Mucosa of descending colon (tissue), 3 donors: ENCODE results near the gene FBXW4. TPM values are rescaled to one million over a fixed set of nuclear protein-coding genes. Genes with fewer than 3 reads are reported as not detected.

Experiments used
- ATAC-seq: fragments of 200-7000 bp; cut with Tn5 transposase; one replicate; pipeline ENCODE4 v1.9.1; 2020; ENCODE audit warnings: mild to moderate bottlenecking, moderate library complexity
- DNase-seq, 3 donors: peaks; one replicate each; pipeline ENCODE4 v3.0.0-alpha.2; 2020
- H3K36me3 ChIP-seq: fragments of 200-600 bp; one replicate; pipeline ENCODE4 v1.8.0; 2021; ENCODE audit warnings: low read depth, mild to moderate bottlenecking
- H3K4me1 ChIP-seq: fragments of 200-600 bp; one replicate; pipeline ENCODE4 v1.8.0; 2021; ENCODE audit warnings: low read depth, mild to moderate bottlenecking
- H3K4me3 ChIP-seq: fragments of 200-600 bp; one replicate; pipeline ENCODE4 v1.8.0; 2021; ENCODE audit warnings: mild to moderate bottlenecking
- H3K9me3 ChIP-seq: fragments of 200-600 bp; one replicate; pipeline ENCODE4 v1.8.0; 2021; ENCODE audit warnings: mild to moderate bottlenecking
- CTCF ChIP-seq: fragments of 200-600 bp; IDR thresholded peaks from one replicate; pipeline ENCODE4 v1.8.0; 2022; ENCODE audit warnings: antibody characterized with exemption, mild to moderate bottlenecking
- intact Hi-C, 2 donors: fragments of 100-400 bp; cut with DNase I in 1 of 2; cut with micrococcal nuclease in 1 of 2; formaldehyde crosslinking; loops; one replicate each; pipeline versions ENCODE4 v1.11.0 to v1.11.1; 2022; cut with DNase I, micrococcal nuclease
- total RNA-seq, 3 donors: library from RNA; stranded (reverse); fragmentation: NEBNext Ultra II Directional in 2 of 3; extraction: Animal tissue kit (Norgen Biotek cat#: 25700) in 2 of 3; gene quantifications; one replicate each; pipeline versions ENCODE4 v1.2.1 to v1.2.4, GENCODE V29; 2021 to 2023
- donor health status: DM: no; HTN: no; CAD: no; lungs with moderate emphysema.
- donor health status: DM: no; HTN: no; CAD: no.
- donor health status: DM: no; HTN: yes; CAD: no.

The FBXW4 gene
- total RNA-seq, 3 donors from 2014 or later = 57.3 to 126 (median 73.3) TPM

- Histone ChIP-seq H3K9me3 (peaks cover 6% of the 10 kb centered on the region), H3K4me1 (peaks cover 7% of the 10 kb centered on the region), H3K4me3 (no peak overlapping the region), H3K36me3 (no peaks in the 10 kb centered on the region)
- intact Hi-C loops = no loop called here
- ATAC-seq = no peak
- TF ChIP-seq CTCF = no peak
- no peak for DNase-seq
These were observed 119.9 kb downstream of the FBXW4 start for GRCh38 chr10:101575091-101575490.

DNA sequence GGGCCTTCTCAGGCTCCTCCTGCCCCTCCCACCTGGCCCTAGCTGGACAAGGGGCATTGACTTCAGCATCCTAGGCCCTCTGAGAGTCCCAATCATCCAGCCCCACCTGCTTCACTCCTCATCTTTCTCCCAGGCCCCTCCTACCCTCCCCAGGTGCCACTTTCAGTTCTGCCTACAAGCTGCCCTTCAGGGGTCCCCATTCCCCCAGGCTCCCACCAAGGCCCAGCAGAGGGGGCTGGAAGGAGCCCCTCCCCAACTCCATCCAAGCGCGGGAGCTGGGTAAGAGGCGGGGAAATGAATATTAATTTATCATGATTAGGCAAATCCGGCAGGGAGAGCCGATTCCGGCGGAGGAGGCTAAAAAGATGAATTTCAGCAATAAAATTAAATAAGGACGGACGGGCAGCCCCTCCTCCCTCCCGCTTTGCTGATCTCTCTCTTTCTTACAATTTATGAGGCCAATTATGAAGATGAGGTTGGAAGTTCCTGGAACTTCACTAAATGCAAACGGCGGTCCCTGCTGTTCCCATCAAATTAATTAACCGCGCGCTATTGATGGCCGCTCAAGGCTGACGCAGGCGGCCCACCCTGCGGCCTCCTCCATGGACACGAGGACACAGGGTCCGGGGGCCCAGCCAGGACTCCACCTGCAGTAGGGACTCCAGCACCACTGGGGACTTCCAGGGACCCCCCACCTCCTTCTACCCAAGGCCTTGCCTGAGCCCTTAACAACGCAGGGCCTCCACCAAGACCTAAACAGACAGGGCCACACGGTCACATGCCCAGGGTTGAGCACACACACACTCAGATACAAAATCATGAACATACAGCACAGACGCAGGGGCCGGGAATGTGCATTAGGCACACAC, 120.9 kb downstream of the FBXW4 start:
- ATAC-seq = no peak
- Histone ChIP-seq H3K36me3 (no peaks in the 10 kb centered on the region), H3K9me3 (peaks cover 6% of the 10 kb centered on the region), H3K4me1 (peaks cover 7% of the 10 kb centered on the region), H3K4me3 (no peak overlapping the region)
- intact Hi-C loops = loop anchor here in 1 of 2 donors (5.0 kb wide), 1 partner anchor 362 kb away; no protein-coding TSS in a partner anchor
- no peak for DNase-seq
- no peak for TF ChIP-seq CTCF

DNA sequence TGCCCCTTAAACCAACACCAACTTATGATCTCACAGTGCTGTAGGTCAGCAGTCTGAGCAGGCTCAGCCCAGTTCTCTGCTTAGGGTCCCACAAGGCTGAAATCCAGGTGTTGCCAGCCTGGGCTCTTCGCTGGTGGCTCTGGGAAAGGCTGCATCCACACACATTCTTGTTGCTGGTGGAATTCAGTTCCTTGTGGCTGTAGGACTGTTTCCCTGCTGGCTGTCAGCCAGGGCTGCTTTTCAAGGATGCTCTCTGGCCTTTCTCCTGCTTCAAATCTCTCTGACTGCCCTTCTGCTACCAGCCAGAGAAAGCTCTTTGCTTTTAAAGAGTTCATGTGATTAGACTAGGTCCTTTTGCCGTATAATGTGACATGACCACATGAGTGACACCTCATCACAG, 122.2 kb downstream of the FBXW4 start:
- DNase-seq (no peak), ATAC-seq (no peak)
- intact Hi-C loops = loop anchor here in 1 of 2 donors (5.0 kb wide), 1 partner anchor 360 kb away; no protein-coding TSS in a partner anchor
- no peak overlapping the region for H3K4me3 ChIP-seq
- peaks cover 6% of the 10 kb centered on the region for H3K9me3 ChIP-seq
- H3K36me3 ChIP-seq = no peaks in the 10 kb centered on the region
- TF ChIP-seq CTCF = no peak
- peaks cover 7% of the 10 kb centered on the region for H3K4me1 ChIP-seq

DNA sequence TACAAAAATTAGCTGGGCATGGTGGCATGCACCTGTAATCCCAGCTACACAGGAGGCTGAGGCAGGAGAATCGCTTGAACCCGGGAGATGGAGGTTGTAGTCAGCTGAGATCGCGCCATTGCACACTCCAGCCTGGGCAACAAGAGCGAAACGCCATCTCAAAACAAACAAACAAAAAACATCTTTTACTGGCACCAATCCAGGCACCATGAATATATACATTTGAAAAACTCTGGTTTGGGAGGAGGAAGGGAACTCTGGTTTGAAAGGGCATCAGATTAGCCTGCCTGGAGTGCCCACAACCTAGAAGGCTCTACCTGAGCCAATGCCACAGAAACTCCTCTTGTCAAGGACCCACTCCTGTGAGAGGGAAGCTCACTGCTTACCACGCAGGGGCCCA, 122.8 kb downstream of the FBXW4 start:
- intact Hi-C loops = loop anchor here in 1 of 2 donors (5.0 kb wide), 1 partner anchor 360 kb away; no protein-coding TSS in a partner anchor
- Histone ChIP-seq H3K4me3 (no peak overlapping the region), H3K36me3 (no peaks in the 10 kb centered on the region), H3K4me1 (peaks cover 7% of the 10 kb centered on the region), H3K9me3 (peaks cover 6% of the 10 kb centered on the region)
- ATAC-seq (no peak), DNase-seq (no peak)
- TF ChIP-seq CTCF = no peak

DNA sequence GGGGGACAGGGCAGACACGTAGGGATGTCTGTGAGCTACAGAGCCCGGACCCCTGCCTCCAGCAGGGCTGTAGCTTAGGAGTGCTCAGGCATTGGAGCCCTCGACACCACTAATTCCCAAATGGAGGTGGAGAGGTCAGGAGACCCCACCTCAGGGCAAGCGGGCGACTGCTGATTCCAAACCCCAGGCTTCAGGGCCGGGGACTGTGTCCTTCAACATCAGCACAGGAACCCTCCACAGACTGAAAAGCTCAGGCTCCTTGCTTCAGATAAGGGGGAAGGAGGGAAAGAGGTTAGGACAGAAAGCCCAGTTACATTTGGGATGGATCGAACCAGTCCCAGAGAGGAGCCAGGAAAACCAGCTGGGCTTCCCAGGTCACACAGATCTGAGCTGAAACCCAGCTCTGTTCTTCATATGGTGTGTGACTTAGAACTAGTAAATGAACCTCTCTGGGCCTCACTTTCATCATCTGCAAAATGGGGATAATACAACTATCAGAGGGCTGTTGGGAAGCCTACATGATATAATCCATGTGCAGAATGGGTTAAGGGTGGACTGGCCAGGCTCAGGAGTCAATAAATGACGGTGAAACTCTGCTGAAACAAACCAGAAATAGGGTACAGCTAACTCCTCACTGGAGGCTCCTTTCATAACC, 123.6 kb downstream of the FBXW4 start:
- intact Hi-C loops = loop anchor here in 1 of 2 donors (5.0 kb wide), 1 partner anchor 359 kb away; no protein-coding TSS in a partner anchor
- DNase-seq = no peak
- TF ChIP-seq CTCF = no peak
- no peak overlapping the region for H3K4me3 ChIP-seq
- no peaks in the 10 kb centered on the region for H3K36me3 ChIP-seq
- H3K4me1 ChIP-seq = peaks cover 7% of the 10 kb centered on the region
- ATAC-seq = no peak
- peaks cover 6% of the 10 kb centered on the region for H3K9me3 ChIP-seq
